SK-N-SH treated with all-trans-retinoic acid at 6 μM for 48 hours (cell line): ENCODE measurements around the gene CENPE.

Experiments used
- ZC3H10 ChIP-seq: fragments of 250-450 bp; sonication (Bioruptor Pico); IDR thresholded peaks from 2 replicates; pipeline ENCODE4 v1.5.1; 2021; ENCODE audit warnings: mild to moderate bottlenecking, moderate library complexity
- ZFP30 ChIP-seq: fragments of 450-650 bp; formaldehyde crosslinking; IDR thresholded peaks from 2 replicates; pipeline ENCODE4 v1.5.0; 2022; ENCODE audit warnings: mild to moderate bottlenecking, moderate library complexity

GRCh38 chr4:103158760-103159159 lies 39.4 kb downstream of the CENPE start:
- TF ChIP-seq ZFP30 (CRISPR knock-in tag): no peak
- TF ChIP-seq ZC3H10 (CRISPR knock-in tag): no peak
